HG02943 (cell line): ENCODE measurements around the gene TMEM50B.

Experiments used
- ATAC-seq: cut with Tn5 transposase; IDR thresholded peaks from one replicate; pipeline ENCODE4 v1.9.1; 2021; ENCODE audit warnings: mild to moderate bottlenecking, low read depth, moderate library complexity; ENCODE audit not compliant: unreplicated experiment

TMEM50B gene

DNA sequence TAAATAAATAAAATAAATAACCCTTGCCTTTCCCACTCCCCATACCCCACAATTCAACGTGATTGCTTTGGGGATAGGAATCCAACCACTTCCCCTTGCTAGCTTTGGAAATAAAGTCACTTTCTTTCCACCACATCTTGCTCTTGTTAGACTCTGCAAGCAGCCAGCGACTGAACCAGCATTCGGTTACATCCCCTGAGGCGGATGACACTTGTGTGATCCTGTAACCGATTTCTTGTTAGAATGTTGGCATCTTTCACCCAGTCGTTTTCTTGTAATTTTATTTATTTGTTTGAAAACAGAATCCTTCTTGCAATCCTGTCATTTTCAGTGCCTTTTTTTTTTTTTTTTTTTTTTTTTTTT is 78.2 kb downstream of the TMEM50B start:
- ATAC-seq = no peak
